Fibroblast of villous mesenchyme (primary cell): ENCODE measurements around the gene ARL14EPL. TPM values are rescaled to one million over a fixed set of nuclear protein-coding genes. Genes with fewer than 3 reads are reported as not detected.

ENCODE experiments used
- DNase-seq: peaks from one replicate; pipeline ENCODE4 v3.0.0-alpha.2; 2010; ENCODE audit warnings: low read depth
- H3K4me3 ChIP-seq: 2 replicates; pipeline ENCODE4 v1.5.1; 2011; ENCODE audit warnings: low read depth, mild to moderate bottlenecking, low read length
- CTCF ChIP-seq: IDR thresholded peaks from 2 replicates; pipeline ENCODE4 v1.5.1; 2012; ENCODE audit warnings: low read depth, mild to moderate bottlenecking, low read length; ENCODE audit not compliant: insufficient read depth
- total RNA-seq: library from RNA; depleted of rRNA; stranded (reverse); fragments of >200 nt; gene quantifications from 2 replicates; pipeline ENCODE4 v1.2.3, GENCODE V29; 2012

ARL14EPL gene
- not detected in 2 replicates for total RNA-seq

- H3K4me3 ChIP-seq = no peak within 1 kb of the TSS
- TF ChIP-seq CTCF = peak; percentile 60
- peak; percentile 74 for DNase-seq
These were observed at the start of gene ARL14EPL for GRCh38 chr5:116032094-116032517. Gene ARL14EPL (plus strand): TSS chr5:116032472. CDS start chr5:116051466, 18,994 bp downstream.

DNA sequence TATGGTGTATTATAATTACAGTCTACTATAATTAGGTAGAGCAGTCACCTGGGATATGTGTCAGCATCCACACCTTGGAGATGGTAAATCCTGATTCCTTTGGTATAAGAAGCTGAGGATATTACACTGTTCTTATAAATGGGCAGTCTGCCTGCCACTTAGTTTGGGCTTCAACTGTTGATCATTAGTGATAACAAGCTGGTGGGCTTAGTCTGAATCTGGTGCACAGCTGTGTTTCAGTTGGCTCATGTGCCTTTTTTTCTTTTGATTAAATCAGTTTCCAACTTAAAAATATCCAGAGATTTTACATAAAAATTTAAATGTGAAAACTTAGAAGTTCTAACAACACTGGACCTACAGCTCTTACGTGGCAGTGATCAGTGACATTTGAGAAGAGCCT is 48.8 kb upstream of the ARL14EPL start:
- no peak for DNase-seq
- TF ChIP-seq CTCF = no peak
- H3K4me3 ChIP-seq = no peak overlapping the region

DNA sequence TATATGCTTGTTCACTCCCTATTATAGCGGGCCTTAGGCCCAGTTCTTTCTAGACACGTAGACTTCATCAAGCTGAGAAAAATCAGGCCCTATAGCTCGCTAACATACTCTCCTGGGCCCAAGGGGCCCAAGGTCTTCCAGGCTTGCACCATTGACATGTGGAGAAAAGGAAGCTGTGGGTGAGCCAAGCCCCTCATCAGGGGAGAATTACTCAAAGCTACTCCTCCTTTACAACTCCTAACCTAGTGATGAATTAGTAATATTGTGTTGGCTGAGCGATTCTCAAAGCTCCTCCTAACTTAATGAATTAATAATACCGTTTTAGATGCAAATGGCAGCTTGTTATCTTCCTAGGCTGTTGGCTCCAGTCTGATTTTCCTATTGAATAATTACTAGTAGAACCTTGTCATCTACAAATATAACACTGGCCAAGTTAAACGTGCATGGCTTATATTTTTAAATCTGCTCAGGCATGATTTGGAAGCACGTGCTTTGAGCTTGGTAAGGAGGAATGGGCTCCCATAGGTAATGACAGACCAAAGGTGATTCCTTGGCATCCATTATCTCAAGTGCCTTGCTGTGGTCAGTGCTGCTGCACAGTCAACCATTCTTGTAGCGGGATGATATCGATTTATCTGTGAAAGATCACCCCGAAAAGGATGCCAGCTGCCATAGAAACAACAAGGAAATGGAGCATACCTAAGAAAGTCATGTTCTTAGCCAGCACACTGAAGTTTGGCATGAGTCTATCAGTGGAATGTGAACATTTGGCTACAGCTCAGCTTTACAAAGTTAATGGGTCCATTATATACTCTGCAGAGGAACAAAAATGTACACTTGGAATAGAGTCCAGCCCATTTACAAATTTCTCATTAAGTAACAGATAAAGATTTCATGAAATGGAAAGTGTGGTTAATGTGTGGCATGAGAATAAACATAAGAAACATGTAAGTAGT is 46.2 kb upstream of the ARL14EPL start:
- H3K4me3 ChIP-seq = no peak overlapping the region
- no peak for TF ChIP-seq CTCF
- DNase-seq = peak; percentile 35

- DNase-seq = no peak
- TF ChIP-seq CTCF = no peak
- no peak overlapping the region for H3K4me3 ChIP-seq
These were observed 44.3 kb upstream of the ARL14EPL start for GRCh38 chr5:115988002-115988401.

DNA sequence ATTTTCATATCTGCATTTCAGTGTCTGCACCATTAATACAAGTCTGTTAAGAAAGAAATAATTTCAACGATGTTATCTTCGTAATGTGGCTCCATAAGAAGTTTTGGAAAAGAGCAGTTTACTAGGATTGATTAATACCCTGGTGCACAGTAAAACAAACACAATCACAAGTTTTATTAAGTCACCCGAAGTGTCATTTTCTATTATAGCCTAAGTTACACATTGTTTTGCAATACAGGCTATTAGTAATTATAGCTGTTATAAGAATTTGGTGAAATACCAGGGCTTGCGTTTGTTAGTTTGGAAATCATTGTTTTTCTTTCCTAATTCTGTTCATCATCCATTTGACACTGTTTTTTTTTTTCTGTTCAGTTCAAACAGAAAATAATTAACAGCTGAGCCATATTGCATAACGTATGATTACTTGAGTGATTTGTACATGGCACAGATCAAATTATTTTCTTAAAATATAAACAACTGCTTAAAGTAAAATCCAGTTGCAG is 39.4 kb upstream of the ARL14EPL start:
- peak; percentile 39 for DNase-seq
- no peak overlapping the region for H3K4me3 ChIP-seq

GRCh38 chr5:115995351-115995750 is 36.9 kb upstream of the ARL14EPL start:
- H3K4me3 ChIP-seq = no peak overlapping the region
- TF ChIP-seq CTCF = no peak
- no peak for DNase-seq

More for the DNA sequence above, 39.4 kb upstream of the ARL14EPL start:
- no peak for TF ChIP-seq CTCF
